Aorta (tissue), 5 donors: ENCODE data around the gene PAK4. TPM values are rescaled to one million over a fixed set of nuclear protein-coding genes. Genes with fewer than 3 reads are reported as not detected.
A peak's percentile ranks its signal among the peaks of the same experiment; 100 is the strongest.

Experiments
- ATAC-seq: fragments of 200-7000 bp; cut with Tn5 transposase; one replicate; pipeline ENCODE4 v1.9.1; 2022; ENCODE audit warnings: moderate library complexity; ENCODE audit not compliant: low FRiP score
- DNase-seq, 2 donors: peaks; one replicate each; pipeline ENCODE4 v3.0.0-alpha.2; 2020
- H3K27ac ChIP-seq, 2 donors: one replicate each; pipeline ENCODE4 v1.5.1; 2013; ENCODE audit warnings: low read length in 2 of 2, mild to moderate bottlenecking in 2 of 2, moderate library complexity in 2 of 2, control low read depth in 1 of 2, inconsistent platforms in 1 of 2, low read depth in 1 of 2
- H3K27me3 ChIP-seq, 2 donors: one replicate each; pipeline ENCODE4 v1.6.1; 2013; ENCODE audit warnings: control low read depth in 1 of 2, low read length in 1 of 2, mild to moderate bottlenecking in 1 of 2, moderate library complexity in 1 of 2; ENCODE audit not compliant: insufficient read depth in 2 of 2, control insufficient read depth in 1 of 2
- H3K36me3 ChIP-seq, 2 donors: one replicate each; pipeline ENCODE4 v1.6.1; 2013; ENCODE audit warnings: control low read depth in 1 of 2, low read length in 1 of 2, mild to moderate bottlenecking in 1 of 2; ENCODE audit not compliant: insufficient read depth in 2 of 2, control insufficient read depth in 1 of 2
- H3K4me1 ChIP-seq, 2 donors: one replicate each; pipeline ENCODE4 v1.6.1; 2013; ENCODE audit warnings: low read length in 2 of 2, control low read depth in 1 of 2, mild to moderate bottlenecking in 1 of 2, moderate library complexity in 1 of 2; ENCODE audit not compliant: insufficient read depth in 2 of 2, control insufficient read depth in 1 of 2
- H3K4me3 ChIP-seq, 2 donors: one replicate each; pipeline ENCODE4 v1.5.1; 2013; ENCODE audit warnings: low read length in 2 of 2, control low read depth in 1 of 2, mild to moderate bottlenecking in 1 of 2
- H3K9me3 ChIP-seq: one replicate; pipeline ENCODE4 v1.6.1; 2013; ENCODE audit warnings: mild to moderate bottlenecking, low read length; ENCODE audit not compliant: control insufficient read depth
- WGBS, 2 donors: extraction: QIAGEN DNeasy Blood & Tissue Kit; methylation state at CpG; one replicate each; pipeline ENCODE4 v1.1.7; 2013; 5-methylcytosine and 5-hydroxymethylcytosine counted together
- intact Hi-C, 2 donors: fragments of 100-400 bp; cut with DNase I; formaldehyde crosslinking; loops; one replicate each; pipeline versions ENCODE4 v1.14.2 to v1.15.0; 2022
- polyA plus RNA-seq, 2 donors: library from polyadenylated mRNA; stranded (reverse); fragments of 200-250 nt; gene quantifications; one replicate each; pipeline ENCODE4 v1.2.3, GENCODE V29; 2013
- total RNA-seq, 2 donors: library from RNA; stranded (reverse); fragmentation: NEBNext Ultra II Directional; extraction: Animal tissue kit (Norgen Biotek cat#: 25700); gene quantifications; one replicate each; pipeline ENCODE4 v1.2.1, GENCODE V29; 2021
- donor health status: healthy with polysubstance abuse.
- donor health status: Bipolar disorder and iron deficiency.
- donor health status: DM: no; HTN: no; CAD: no.
- donor health status: DM: no; HTN: no; CAD: no.
- donor health status: DM: yes; HTN: yes; CAD: no.

The PAK4 gene
- total and polyA plus RNA-seq, 4 donors = 8.0 to 22.2 (median 14.2) TPM

DNA sequence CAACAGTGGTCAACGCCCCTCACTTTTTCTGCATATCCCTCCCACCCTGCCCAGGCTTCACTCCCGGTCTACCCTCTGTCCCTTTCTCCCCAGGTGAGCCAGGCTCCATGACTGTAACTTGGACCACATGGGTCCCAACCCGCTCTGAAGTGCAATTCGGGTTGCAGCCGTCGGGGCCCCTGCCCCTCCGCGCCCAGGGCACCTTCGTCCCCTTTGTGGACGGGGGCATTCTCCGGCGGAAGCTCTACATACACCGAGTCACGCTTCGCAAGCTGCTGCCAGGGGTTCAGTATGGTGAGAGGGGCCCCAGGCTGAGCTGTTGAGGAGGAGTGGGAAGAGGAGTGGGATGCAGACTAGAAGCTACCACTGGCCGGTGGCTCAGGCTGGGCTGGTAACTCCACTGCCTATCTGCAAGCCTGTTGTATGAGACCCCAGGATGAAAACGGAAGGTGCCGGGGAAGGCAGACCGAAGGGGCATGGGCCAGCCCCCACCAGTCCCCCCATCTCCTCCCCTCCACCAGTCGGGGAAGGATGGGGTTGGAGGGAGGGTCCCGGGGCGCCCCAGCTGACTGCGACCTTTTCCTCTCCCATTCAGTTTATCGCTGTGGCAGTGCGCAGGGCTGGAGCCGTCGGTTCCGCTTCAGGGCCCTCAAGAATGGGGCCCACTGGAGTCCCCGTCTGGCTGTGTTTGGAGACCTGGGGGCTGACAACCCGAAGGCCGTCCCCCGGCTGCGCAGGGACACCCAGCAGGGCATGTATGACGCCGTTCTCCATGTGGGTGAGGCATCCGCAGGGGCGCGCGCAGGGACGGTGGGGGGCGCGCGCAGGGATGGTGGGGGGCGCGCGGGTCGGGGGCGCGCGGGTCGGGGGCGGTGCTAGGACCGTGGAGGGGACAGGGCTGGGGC, 27.0 kb upstream of the PAK4 start:
- Histone ChIP-seq H3K27me3 (no peaks in the 10 kb centered on the region), H3K36me3 (no peaks in the 10 kb centered on the region), H3K9me3 (no peaks in the 10 kb centered on the region), H3K4me3 (no peak overlapping the region), H3K27ac (no peak overlapping the region), H3K4me1 (no peaks in the 10 kb centered on the region)
- no peak for ATAC-seq
- intact Hi-C loops = no loop called here
- WGBS, 2 donors = 12 to 16% methylated on average over 49 to 53 of the region's 53 CpGs
- no peak for DNase-seq

GRCh38 chr19:39099341-39099740, 26.2 kb upstream of the PAK4 start:
- H3K4me1 ChIP-seq = no peaks in the 10 kb centered on the region
- no peaks in the 10 kb centered on the region for H3K36me3 ChIP-seq
- H3K27me3 ChIP-seq = no peaks in the 10 kb centered on the region
- no peaks in the 10 kb centered on the region for H3K9me3 ChIP-seq
- intact Hi-C loops = no loop called here
- ATAC-seq = no peak
- WGBS, 2 donors = 23 to 36% methylated on average over 9 of the region's 9 CpGs
- no peak overlapping the region for H3K27ac ChIP-seq
- no peak overlapping the region for H3K4me3 ChIP-seq
- DNase-seq = no peak

DNA sequence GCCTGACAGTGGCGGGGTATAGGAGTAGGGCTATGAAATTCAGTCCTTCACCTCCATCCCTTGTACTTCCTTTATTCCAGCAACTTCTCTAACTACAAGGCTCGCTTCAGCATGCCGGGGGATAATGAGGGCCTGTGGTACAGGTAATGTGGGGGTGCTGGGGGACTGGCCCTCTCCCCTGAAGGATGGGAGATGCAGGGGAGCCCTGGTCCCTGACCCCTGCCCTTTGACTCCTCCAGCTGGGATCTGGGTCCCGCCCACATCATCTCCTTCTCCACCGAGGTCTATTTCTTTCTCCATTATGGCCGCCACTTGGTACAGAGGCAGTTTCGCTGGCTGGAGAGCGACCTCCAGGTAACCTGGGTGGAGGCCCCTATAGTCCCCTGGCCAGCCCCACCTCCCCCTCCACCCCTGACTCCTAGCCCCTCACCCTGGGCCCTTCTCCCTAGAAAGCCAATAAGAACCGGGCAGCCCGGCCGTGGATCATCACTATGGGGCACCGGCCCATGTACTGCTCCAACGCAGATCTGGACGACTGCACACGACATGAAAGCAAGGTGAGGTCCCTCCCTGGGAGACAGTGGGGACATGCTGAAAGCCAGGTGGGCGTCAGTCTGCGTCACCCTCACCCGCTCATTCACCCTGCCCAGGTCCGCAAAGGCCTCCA, 25.0 kb upstream of the PAK4 start:
- no peaks in the 10 kb centered on the region for H3K36me3 ChIP-seq
- ATAC-seq (no peak), DNase-seq (no peak)
- no peak overlapping the region for H3K27ac ChIP-seq
- 87 to 91% methylated on average over 19 of the region's 19 CpGs for WGBS, 2 donors
- H3K4me3 ChIP-seq = no peak overlapping the region
- H3K4me1 ChIP-seq = no peaks in the 10 kb centered on the region
- intact Hi-C loops = no loop called here
- H3K27me3 ChIP-seq = no peaks in the 10 kb centered on the region
- H3K9me3 ChIP-seq = no peaks in the 10 kb centered on the region

DNA sequence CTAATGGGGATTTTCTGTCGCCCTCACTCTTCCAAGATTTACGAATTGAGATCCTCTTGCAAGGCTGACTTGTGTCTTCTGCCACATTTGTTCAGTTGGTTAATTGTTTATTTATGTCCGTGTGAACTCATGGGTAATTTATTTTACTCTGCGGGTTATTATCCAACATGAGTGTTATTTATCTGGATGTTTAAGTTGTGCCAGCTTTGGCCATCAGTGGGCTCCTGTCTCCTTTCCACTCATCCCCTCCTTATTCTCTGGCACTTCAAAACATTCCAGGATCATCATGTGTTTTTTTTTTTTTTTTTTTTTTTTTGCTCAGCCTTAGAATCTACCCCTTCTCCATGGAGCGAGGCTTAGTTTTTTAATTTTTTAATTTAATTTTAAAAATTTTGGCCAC, 22.4 kb upstream of the PAK4 start:
- no peaks in the 10 kb centered on the region for H3K27me3 ChIP-seq
- H3K27ac ChIP-seq = no peak overlapping the region
- no peak overlapping the region for H3K4me3 ChIP-seq
- intact Hi-C loops = no loop called here
- no peaks in the 10 kb centered on the region for H3K36me3 ChIP-seq
- H3K4me1 ChIP-seq = no peaks in the 10 kb centered on the region
- DNase-seq (no peak), ATAC-seq (no peak)
- 45 to 66% methylated on average over 5 of the region's 5 CpGs for WGBS, 2 donors
- H3K9me3 ChIP-seq = no peaks in the 10 kb centered on the region

DNA sequence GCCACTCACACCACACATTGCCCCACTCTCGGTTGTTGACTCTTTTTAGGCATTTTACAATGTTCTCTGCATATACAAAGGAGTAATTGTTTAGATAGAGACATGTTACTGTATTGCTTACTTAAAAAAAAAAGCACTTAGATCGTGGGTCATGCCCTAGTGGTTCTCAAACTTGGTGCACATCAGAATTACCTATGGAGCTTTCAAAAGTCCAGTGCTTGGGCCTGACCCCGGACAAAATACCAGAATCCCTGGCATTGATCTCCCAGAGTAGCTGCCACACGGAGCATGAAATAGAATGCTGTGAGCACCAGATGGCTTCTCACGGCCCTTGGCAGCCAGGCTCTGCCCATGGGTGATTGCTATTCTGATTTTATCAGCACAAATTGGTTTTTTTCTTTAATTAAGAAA, 21.4 kb upstream of the PAK4 start:
- 59 to 64% methylated on average over 5 of the region's 5 CpGs for WGBS, 2 donors
- Histone ChIP-seq H3K4me3 (no peak overlapping the region), H3K9me3 (no peaks in the 10 kb centered on the region), H3K36me3 (no peaks in the 10 kb centered on the region), H3K4me1 (no peaks in the 10 kb centered on the region), H3K27me3 (no peaks in the 10 kb centered on the region), H3K27ac (no peak overlapping the region)
- intact Hi-C loops = no loop called here
- no peak for ATAC-seq
- no peak for DNase-seq

DNA sequence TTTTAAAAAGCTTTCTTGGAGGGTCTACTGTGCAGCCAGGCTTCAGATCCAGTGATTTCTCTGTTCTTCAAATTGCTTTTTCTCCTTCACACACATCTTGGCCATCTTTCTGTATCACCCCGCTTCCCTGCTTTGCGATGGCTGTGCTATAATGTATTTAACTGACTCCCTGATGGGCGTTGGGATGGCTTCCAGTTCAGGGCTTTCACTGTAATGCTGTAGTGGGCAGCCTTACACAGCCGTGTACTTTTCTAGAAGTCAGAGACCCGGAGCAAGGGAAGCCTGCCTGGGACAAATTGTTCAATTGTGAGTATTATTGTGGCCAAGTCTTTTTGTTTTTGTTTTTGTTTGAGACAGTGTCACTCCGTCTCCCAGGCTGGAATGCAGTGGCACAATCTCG, 19.4 kb upstream of the PAK4 start:
- no peak overlapping the region for H3K27ac ChIP-seq
- H3K4me3 ChIP-seq = no peak overlapping the region
- H3K9me3 ChIP-seq = no peaks in the 10 kb centered on the region
- no peaks in the 10 kb centered on the region for H3K36me3 ChIP-seq
- intact Hi-C loops = no loop called here
- no peaks in the 10 kb centered on the region for H3K27me3 ChIP-seq
- whole genome bisulfite sequencing, 2 donors = 31% methylated on average over 7 of the region's 7 CpGs
- no peaks in the 10 kb centered on the region for H3K4me1 ChIP-seq
- DNase-seq = no peak
- no peak for ATAC-seq

- H3K27ac ChIP-seq = no peak overlapping the region
- no peaks in the 10 kb centered on the region for H3K27me3 ChIP-seq
- intact Hi-C loops = no loop called here
- ATAC-seq (no peak), DNase-seq (no peak)
- H3K36me3 ChIP-seq = no peaks in the 10 kb centered on the region
- no peaks in the 10 kb centered on the region for H3K4me1 ChIP-seq
- H3K9me3 ChIP-seq = no peaks in the 10 kb centered on the region
- H3K4me3 ChIP-seq = no peak overlapping the region
Observed at GRCh38 chr19:39109641-39110040, 15.9 kb upstream of the PAK4 start.

GRCh38 chr19:39110263-39110967, 15.2 kb upstream of the PAK4 start:
- no peaks in the 10 kb centered on the region for H3K9me3 ChIP-seq
- H3K27ac ChIP-seq = no peak overlapping the region
- intact Hi-C loops = no loop called here
- no peaks in the 10 kb centered on the region for H3K36me3 ChIP-seq
- no peak overlapping the region for H3K4me3 ChIP-seq
- no peaks in the 10 kb centered on the region for H3K27me3 ChIP-seq
- ATAC-seq (peak; percentile 59), DNase-seq (peak; percentile 60 to 85)
- H3K4me1 ChIP-seq = no peaks in the 10 kb centered on the region
- 26 to 28% methylated on average over 14 to 16 of the region's 16 CpGs for WGBS, 2 donors
